Epidermal melanocyte (primary cell): ENCODE measurements around the gene ANKRD52.

Source experiments
- DNase-seq: peaks from one replicate; pipeline ENCODE4 v3.0.0; 2011; ENCODE audit warnings: low spot score; ENCODE audit not compliant: insufficient read length

ANKRD52 gene

GRCh38 chr12:56241424-56242303, 16.5 kb downstream of the ANKRD52 start:
- peak; percentile 15 for DNase-seq

GRCh38 chr12:56237552-56237951, 20.6 kb downstream of the ANKRD52 start:
- DNase-seq, result no peak

- no peak for DNase-seq
These were observed 21.2 kb downstream of the ANKRD52 start for GRCh38 chr12:56236985-56237384.

- DNase-seq, result no peak
These were observed 22.1 kb downstream of the ANKRD52 start for GRCh38 chr12:56236091-56236490.

- no peak for DNase-seq
These were observed 23.3 kb downstream of the ANKRD52 start for GRCh38 chr12:56234746-56235436.

- no peak for DNase-seq
These were observed 27.0 kb downstream of the ANKRD52 start for GRCh38 chr12:56231184-56231582.

- no peak for DNase-seq
These were observed 27.6 kb downstream of the ANKRD52 start for GRCh38 chr12:56230432-56231183.

GRCh38 chr12:56229916-56230431, 28.2 kb downstream of the ANKRD52 start, which contains the start of gene SLC39A5:
Gene SLC39A5, plus strand, starts transcription at chr12:56230051. Its CDS starts 1,224 bp downstream, at chr12:56231275.
- no peak for DNase-seq

- DNase-seq, result no peak
These were observed 29.1 kb downstream of the ANKRD52 start for GRCh38 chr12:56229082-56229481.

GRCh38 chr12:56224954-56225353, 33.2 kb downstream of the ANKRD52 start:
- no peak for DNase-seq

- peak; percentile 98 for DNase-seq
These were observed 34.0 kb downstream of the ANKRD52 start, which contains the start of gene NABP2 for GRCh38 chr12:56224102-56224701. Gene NABP2, plus strand, starts transcription at chr12:56224342. Its CDS starts 515 bp downstream, at chr12:56224857.

- DNase-seq, result no peak
These were observed 34.5 kb downstream of the ANKRD52 start for GRCh38 chr12:56223571-56224101.

GRCh38 chr12:56222531-56222895, 35.7 kb downstream of the ANKRD52 start:
- DNase-seq, result peak; percentile 8

GRCh38 chr12:56221757-56222530, 36.2 kb downstream of the ANKRD52 start, which contains the start of gene RNF41:
Gene RNF41, minus strand, starts transcription at chr12:56221922. Its CDS starts 7,875 bp downstream, at chr12:56214047.
- peak; percentile 97 for DNase-seq

GRCh38 chr12:56221232-56221756, 36.9 kb downstream of the ANKRD52 start:
- DNase-seq, result peak; percentile 80

- peak; percentile 31 for DNase-seq
These were observed 37.5 kb downstream of the ANKRD52 start for GRCh38 chr12:56220611-56221231.

GRCh38 chr12:56219840-56220239, 38.3 kb downstream of the ANKRD52 start:
- no peak for DNase-seq

GRCh38 chr12:56216461-56216860, 41.7 kb downstream of the ANKRD52 start:
- DNase-seq, result no peak

GRCh38 chr12:56213878-56214277, 44.3 kb downstream of the ANKRD52 start:
- DNase-seq, result no peak
